HG03196 (cell line): Measurements from ENCODE around the gene CAMSAP2.
A peak's percentile ranks its signal among the peaks of the same experiment; 100 is the strongest.

Source experiments
- ATAC-seq: cut with Tn5 transposase; IDR thresholded peaks from one replicate; pipeline ENCODE4 v1.9.1; 2021; ENCODE audit not compliant: unreplicated experiment

CAMSAP2 gene, protein sequence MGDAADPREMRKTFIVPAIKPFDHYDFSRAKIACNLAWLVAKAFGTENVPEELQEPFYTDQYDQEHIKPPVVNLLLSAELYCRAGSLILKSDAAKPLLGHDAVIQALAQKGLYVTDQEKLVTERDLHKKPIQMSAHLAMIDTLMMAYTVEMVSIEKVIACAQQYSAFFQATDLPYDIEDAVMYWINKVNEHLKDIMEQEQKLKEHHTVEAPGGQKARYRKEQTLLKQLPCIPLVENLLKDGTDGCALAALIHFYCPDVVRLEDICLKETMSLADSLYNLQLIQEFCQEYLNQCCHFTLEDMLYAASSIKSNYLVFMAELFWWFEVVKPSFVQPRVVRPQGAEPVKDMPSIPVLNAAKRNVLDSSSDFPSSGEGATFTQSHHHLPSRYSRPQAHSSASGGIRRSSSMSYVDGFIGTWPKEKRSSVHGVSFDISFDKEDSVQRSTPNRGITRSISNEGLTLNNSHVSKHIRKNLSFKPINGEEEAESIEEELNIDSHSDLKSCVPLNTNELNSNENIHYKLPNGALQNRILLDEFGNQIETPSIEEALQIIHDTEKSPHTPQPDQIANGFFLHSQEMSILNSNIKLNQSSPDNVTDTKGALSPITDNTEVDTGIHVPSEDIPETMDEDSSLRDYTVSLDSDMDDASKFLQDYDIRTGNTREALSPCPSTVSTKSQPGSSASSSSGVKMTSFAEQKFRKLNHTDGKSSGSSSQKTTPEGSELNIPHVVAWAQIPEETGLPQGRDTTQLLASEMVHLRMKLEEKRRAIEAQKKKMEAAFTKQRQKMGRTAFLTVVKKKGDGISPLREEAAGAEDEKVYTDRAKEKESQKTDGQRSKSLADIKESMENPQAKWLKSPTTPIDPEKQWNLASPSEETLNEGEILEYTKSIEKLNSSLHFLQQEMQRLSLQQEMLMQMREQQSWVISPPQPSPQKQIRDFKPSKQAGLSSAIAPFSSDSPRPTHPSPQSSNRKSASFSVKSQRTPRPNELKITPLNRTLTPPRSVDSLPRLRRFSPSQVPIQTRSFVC (N-terminal part only)

DNA sequence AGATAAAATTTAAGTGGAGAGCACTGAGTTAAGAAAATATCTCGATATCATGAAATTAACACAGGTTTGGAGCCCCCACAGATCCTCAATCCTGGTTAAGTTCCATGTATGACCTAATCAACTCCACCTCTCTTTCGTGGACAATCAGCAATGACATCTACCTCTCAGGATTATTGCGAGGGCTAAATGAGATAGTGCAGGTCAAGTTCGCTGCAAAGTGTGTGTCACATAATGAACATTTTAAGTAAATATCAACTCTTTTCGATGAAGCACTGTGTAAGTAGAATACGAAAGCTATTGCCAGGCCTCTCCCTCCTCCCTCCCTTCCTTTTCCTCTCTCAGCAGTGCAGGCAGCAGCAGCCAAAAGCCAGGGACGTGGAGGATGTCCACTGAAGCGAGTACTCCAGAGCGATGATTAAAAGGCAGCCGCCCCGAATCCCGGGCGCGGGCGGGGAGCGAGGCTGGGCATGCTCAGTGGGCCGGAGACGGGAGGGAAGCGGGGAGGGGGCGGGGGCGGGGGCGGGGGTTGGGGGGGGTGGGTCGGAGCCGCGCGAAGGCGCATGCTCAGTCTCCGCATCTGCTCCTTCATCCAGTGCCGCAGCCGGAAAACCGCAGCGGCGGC, at the start of gene CAMSAP2:
CAMSAP2 (plus strand) TSS at position 567 of the 622 bp plus-strand sequence. CDS start 935 bp downstream, outside the sequence.
- ATAC-seq = peak; percentile 37

DNA sequence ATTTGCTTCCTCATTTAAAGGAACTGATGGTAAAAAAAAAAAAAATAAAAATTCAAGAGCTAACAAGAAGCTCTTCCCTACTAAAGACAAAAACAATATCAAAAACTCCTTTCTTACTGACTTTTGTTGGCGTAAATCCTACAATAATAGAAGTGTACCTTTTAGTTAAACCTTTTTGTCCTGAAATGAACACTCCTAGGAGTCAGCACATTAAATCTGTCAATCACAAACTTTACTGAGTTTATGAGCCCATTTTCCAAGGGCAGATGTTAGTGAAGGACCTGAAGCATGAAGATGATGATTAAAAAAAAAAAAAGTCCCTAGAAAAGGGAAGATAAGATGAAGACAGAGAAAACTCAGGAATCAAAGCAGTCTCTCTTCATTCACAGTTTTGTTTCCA, 46.4 kb upstream of the CAMSAP2 start:
- no peak for ATAC-seq

DNA sequence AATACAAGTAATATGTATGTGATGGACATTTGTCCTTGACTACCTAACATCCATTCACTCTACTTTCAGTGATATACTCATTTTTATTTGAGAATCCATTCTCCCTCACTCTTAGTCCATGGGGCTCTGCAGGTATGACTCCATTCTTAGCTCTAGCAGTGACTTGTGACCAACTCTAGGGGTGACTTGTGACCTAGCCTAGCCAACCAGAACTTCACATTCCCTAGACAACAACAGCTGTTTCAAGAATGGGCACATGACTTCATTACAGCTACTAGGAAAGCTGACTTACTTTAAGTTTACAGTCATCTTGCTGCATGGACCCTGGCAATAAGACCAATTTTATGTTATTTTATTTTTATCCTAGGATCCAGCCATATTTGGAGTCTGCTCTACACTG, 45.4 kb upstream of the CAMSAP2 start:
- no peak for ATAC-seq

DNA sequence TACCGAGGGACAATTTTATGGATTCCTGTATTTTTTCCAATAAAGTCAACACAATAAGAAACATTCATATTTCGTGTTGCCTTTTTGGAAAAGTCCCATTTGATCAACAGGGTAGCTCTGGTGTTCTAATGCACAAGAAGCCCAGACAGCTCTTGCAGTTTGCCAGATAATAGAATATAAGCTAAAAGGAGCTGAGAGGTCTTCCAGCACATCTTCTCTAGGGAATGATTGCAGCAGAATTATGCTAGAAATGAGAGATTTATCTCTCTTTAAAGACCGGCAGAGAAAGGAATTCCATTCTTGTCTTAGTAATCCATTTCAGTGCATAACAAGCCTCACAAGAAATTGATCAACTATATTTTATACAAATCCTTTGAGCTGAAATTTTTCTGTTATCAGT, 44.0 kb upstream of the CAMSAP2 start:
- no peak for ATAC-seq

DNA sequence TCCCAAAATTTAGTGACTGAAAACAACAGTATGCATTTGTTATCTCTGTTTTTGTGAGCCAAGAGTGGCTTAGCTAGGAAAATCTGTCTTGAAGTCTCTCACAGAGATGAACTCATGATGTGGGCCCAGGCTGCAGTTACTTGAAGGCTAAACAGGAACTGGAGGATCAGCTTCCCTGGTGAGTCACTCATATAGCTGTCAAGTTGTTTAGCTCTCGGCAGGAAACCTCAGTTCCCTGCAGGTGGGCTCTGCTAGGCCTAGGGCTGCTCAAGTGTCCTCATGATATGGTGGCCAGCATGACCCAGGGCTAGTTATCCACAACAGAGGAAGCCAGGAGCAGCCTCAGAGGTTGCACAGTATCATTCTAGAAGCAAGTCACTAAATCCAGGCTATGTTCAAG, 38.8 kb upstream of the CAMSAP2 start:
- no peak for ATAC-seq

DNA sequence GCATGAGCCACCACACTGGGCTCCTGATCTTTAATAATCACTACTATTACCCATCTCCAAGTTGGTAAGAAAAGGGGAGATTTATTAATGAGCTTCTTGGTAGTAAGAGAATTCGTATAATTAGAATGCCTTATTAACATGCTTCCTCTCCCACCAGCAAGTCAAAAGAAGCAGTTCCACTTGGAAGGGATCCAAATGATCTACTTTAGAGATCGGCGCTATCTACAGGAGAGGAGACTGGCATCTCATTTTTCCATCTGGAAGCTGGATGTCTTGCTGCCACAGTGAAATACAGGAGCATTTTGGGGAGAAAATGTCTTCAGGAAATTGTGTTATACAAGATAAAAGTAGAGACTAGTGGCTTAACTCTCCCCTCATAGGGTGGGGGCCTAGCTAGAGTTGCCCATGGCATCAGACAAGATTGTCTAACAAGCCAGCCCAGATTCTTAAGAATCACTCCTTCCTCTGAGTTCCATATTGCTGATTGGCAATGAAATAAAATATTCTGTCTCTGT, 33.6 kb upstream of the CAMSAP2 start:
- no peak for ATAC-seq

DNA sequence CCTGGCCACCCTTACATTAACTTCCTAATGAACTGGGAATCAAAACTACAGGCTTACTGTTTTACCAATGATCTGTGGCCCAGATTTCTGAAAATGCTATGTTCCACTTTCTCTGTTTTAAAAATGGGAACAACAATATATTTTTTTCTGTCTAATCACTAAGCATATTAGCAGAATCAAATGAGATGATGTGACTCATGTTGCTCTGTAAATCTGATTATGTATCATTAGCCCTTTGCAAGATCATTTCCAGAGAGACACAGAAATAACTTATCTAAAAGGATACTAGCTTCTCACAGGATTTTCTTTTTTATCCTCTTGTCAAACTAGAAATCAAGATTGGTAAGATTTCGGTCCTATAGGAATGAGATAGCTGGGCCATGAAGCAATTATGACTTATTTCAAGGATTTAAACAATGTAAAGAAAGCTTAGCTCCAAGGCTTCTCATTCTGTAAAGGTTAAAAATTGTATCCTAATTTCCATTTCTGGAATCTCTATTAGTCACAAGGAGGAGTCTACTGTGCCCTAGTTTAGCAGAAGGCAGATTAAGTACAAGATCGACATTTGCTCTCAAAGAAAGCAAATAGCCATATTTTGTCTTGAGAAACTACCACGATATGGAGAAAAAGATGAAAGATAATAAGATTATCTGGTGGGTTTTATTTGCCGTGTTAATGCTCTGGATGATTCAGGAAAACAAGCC, 32.4 kb upstream of the CAMSAP2 start:
- ATAC-seq = no peak

DNA sequence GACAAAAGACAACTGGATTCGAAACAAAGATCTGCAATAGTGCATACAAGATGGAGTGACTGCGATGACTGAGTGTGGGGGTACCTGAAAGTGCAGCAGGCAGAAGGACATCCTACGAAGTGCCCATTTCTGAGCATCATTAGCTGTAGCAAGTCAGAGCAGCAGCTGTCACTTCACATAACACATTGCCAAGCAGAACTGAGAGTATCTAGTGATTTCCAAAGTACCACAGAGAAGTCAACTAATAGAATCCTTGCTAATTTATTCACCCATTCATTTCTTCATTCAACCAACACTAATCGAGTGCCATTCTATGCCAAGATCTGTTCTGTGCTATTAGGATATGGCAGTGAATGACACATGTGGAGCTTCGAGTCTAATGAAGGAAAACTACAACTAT, 31.6 kb upstream of the CAMSAP2 start:
- ATAC-seq = no peak

DNA sequence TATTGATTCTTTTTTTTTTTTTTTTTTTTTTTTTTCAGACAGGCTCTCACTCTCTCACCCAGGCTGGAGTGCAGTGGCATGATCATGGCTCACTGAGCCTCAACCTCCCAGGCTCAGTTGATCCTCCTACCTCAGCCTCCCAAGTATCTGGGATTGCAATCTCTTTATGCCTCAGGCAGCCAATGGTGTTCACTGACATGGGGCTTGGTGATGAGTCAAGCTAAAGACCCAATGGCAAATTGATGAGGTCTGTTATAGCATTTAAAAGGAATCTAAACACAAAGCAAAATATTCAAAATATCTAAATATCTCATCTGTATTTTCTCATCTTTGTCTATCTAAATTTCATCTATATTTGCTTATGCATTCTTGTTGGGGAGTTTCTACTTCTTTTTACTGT, 30.5 kb upstream of the CAMSAP2 start:
- no peak for ATAC-seq

DNA sequence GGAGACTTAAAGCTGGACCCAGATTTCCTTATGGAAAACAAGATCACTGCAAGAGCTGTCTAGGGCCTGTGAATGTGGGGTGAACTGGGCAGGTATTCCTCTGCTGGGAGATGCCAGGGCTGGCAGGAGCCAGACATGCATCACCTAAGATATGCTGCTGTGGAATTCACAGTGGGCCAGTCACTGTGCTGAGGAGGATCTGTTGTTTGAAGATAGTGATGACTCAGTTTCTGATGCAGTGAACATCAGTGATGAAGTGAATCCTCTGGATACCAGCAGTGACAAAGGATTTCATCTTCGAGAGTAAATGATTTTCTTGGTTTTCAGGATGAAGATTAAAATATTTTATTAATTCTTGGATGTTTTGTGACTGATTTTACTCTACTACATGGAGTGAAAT, 29.9 kb upstream of the CAMSAP2 start:
- ATAC-seq = no peak

DNA sequence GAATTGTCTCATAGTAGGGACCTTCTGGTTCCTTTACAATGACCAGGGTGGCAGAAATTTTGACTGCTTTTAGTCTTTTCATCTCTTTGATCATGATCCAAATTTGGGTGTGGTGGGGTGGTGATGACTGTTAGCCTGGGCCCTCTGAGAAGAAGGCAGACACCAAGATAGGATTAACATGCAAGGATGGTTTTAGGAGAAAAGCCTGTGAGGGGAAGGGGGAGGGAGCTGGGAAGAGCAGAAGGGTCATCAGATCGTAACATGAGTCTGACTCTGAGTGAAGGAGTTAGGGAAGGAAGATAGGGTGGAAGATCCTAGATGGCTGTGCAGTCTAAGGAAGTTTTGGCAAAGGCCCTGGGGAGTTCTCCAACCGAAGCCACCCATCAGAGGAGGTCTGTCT, 28.5 kb upstream of the CAMSAP2 start:
- no peak for ATAC-seq

DNA sequence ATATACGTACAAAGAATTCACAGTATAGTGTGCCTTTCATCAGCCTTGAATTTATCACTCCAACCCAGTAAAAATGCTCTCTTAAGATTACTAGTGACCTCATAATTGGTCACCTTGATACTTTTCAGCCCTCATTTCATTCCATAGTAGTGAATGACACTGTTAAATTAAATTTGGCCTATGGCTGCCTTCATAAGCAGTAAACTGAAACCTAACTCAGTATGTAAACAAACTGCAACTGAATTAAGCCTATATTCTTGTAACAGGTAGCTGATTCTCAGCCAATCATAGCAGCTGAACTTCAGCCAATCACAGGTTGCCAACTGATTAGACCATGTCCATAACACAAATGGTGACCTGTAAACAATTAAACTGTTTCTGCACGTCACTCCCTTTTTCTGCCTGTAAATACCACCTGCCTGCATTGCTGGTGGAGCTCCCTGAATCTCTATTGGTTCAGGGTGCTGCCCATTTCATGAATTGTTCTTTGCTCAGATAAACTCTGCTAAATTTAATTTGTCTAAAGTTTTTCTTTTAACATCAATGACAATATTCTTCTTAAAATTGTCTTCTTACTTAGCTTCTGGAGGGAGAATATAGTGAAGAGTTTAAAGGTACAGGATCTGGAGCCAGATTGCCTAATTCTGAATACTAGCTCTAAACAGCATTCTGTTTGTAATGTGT, 24.0 kb upstream of the CAMSAP2 start:
- ATAC-seq = no peak

DNA sequence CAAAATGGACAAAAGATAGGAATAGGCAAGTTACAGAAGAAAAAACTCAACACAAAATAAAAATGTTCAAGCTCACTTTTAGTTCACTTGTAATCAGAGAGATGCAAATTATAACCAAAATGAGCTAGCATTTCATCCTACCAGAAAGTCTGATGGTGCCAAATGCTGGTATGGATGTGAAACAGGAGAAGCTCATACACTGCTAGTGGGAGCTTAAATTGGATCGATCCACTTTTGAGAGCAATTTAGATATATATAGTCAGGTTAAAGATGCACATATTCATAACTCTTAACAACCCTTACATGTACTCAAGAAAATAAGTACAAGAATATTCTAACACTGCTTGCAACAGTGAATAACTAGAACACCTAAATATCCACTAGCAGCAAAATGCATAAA, 18.5 kb upstream of the CAMSAP2 start:
- no peak for ATAC-seq

DNA sequence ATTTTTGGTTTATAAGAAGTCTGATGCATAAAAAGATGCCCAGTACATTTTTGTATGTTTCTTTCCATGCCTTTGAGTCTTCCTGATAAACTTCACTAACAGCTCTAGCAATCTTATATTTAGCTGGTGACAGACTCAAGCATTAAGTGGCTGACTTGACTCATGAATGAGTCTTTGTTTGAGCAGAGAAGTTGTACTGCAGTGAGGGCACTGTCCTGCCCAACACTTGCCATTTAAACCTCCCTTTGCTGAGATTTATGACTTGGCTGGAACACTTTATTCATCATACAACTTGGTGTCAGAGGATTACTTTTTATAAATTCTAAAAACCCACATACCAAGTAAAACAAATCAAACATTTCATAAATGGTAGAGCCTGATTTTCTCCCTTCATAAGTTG, 14.6 kb upstream of the CAMSAP2 start:
- ATAC-seq = no peak

DNA sequence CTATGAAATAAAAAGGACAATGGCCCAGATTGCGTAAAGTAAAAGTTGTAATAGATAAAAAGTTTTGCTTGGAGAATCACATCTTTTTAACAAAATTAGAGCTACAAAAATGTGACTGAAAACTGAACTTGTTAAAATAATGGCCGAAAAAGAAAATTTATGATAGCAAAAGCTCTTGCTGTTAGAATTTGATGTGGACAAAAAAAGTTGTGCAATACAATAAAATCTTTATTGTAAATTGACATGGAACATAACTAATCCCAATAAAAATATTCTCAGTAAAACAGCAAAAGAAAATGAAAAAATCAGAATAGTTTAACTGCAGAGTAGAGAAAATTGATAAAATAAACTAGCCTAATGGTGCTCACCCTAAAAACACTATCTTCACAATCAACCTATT, 11.4 kb upstream of the CAMSAP2 start:
- no peak for ATAC-seq

DNA sequence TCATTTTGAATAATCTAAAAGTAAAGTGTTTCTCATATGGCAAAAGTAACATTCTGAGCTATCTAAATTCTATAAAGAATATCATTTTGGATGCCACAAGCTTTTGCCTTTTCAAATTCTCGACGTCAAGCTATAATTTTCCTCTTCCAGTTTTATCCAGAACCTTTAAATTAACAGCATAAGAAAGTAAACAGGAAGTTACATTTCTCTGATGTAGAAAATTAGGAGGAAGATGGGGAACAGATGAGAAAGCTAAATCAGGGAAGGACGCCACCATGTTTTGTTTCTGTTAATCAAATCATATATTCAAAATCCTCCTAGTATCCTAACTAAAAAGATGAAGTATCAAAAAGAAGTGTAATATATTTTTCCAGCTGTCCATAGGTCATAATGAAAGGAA, 8.8 kb upstream of the CAMSAP2 start:
- ATAC-seq = no peak

DNA sequence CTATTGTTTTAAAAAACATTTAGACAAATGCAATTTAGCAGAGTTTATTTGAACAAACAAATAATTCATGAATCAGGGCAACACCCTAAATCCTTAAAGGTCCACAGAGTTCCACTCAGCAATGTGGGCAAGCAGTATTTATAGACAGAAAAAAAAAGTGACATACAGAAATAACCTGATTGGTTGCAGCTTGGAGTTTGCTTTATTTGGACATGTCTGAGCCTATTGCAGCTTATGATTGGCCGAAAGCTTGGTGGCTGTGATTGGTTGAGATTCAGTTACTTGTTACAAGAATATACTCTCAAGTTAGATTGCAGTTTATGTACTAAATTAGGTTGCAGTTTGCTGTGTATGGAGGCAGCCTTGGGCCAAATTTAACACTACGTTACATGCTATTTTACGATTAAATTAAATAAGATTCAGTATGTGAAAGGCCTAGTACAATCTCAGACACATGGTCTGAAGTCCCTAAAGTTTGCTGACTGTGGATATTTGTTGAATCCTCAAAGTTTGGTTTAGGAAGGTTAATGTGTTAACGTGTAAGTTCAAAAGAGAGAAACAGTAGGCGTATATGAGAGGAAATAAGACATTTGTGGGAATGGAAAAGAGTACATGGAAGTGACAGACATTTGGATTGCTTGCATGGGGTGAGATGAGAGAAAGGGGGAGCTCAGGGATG, 6.9 kb upstream of the CAMSAP2 start:
- ATAC-seq = no peak

DNA sequence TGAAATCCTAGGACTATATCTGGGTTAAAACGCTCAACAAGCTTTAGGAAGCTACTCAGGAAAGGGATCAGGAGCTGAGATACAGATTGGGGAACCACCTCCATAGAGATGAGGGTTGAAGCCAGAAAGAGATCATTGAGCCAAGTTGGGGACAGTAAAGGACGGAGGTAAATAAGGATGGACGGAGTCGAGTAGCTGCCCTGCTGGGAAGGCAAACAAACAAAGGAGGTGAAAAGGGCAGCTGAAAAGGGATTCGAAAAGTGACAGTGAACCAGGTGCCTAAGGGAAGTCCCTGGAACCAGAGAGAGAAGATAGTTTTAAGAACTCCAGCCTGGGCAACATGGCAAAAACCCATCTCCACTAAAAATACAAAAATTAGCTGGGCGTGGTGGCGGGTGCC, 6.3 kb upstream of the CAMSAP2 start:
- no peak for ATAC-seq

DNA sequence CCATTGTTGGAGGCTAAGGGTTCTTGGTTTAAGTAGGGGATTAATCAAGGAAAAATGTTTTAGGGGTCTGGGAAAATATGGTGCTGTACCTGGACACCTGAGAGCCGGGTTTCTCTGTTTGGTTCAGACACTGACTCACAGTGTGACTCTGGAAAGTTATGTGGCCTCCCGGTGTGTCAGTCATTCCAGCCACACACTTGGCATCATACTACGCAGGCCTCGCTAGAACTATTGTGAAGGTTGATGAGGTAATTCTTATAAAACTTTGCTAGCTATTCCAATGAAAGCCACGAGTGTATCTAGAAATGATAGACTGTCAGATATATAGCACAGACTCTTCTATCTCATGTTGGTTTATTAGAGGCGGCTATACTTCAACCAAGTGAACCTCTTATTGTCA, 4.8 kb upstream of the CAMSAP2 start:
- no peak for ATAC-seq
